Kidney (tissue), 14 donors: ENCODE measurements around the gene RPL36. TPM values are rescaled to one million over a fixed set of nuclear protein-coding genes. Genes with fewer than 3 reads are reported as not detected.

Experiments
- DNase-seq, 5 donors: peaks; one replicate each; pipeline ENCODE4 v3.0.0-alpha.2; 2013 to 2020
- FAIRE-seq: peaks from 2 replicates; lab custom pipeline; 2012; peaks lifted over from hg19 to GRCh38; lab: Jason Lieb, UNC
- H3K27ac ChIP-seq, 2 donors: one replicate each; pipeline ENCODE4 v1.7.0; 2013; ENCODE audit warnings: low read depth in 2 of 2, low read length in 2 of 2, inconsistent platforms in 1 of 2
- H3K27me3 ChIP-seq: one replicate; pipeline ENCODE4 v1.7.1; 2013; ENCODE audit warnings: low read length, inconsistent platforms; ENCODE audit not compliant: control insufficient read depth, insufficient read depth
- H3K36me3 ChIP-seq, 3 donors: one replicate each; pipeline versions ENCODE4 v1.7.0 to v1.7.1; 2013; ENCODE audit warnings: low read length in 3 of 3, control low read depth in 1 of 3, inconsistent platforms in 1 of 3; ENCODE audit not compliant: insufficient read depth in 3 of 3, control insufficient read depth in 2 of 3
- H3K4me1 ChIP-seq, 3 donors: one replicate each; pipeline versions ENCODE4 v1.7.0 to v1.7.1; 2013; ENCODE audit warnings: low read length in 3 of 3, inconsistent platforms in 1 of 3, low read depth in 1 of 3; ENCODE audit not compliant: control insufficient read depth in 2 of 3, insufficient read depth in 2 of 3
- H3K4me3 ChIP-seq, 3 donors: one replicate each; pipeline versions ENCODE4 v1.7.0 to v1.8.1; 2013; ENCODE audit warnings: low read length in 3 of 3, control low read depth in 1 of 3, inconsistent platforms in 1 of 3
- H3K9ac ChIP-seq, 3 donors: one replicate each; pipeline versions ENCODE4 v1.7.0 to v1.7.1; 2013; ENCODE audit warnings: low read length in 3 of 3, control low read depth in 1 of 3, inconsistent platforms in 1 of 3
- H3K9me3 ChIP-seq, 3 donors: one replicate each; pipeline versions ENCODE4 v1.7.0 to v1.7.1; 2013; ENCODE audit warnings: low read length in 3 of 3, control low read depth in 1 of 3, inconsistent platforms in 1 of 3; ENCODE audit not compliant: control insufficient read depth in 2 of 3, insufficient read depth in 1 of 3
- intact Hi-C: fragments of 100-400 bp; cut with DNase I; formaldehyde crosslinking; loops from one replicate; pipeline ENCODE4 v1.11.1; 2022
- polyA plus RNA-seq: library from polyadenylated mRNA; stranded (reverse); fragments of 350-450 nt; fragmentation: Illumina TruSeq; extraction: RNeasy Lipid Tissue Mini Kit (QIAGEN cat#74804); gene quantifications from one replicate; pipeline ENCODE4 v1.2.3, GENCODE V29; 2014; ENCODE audit warnings: low read depth, low replicate concordance; ENCODE audit not compliant: insufficient read depth
- total RNA-seq: library from RNA; stranded (reverse); fragmentation: NEBNext Ultra II Directional; extraction: Animal tissue kit (Norgen Biotek cat#: 25700); gene quantifications from one replicate; pipeline ENCODE4 v1.2.1, GENCODE V29; 2021
- TF ChIP-seq, protein P1 (sequence below): IDR thresholded peaks from 3 replicates; pipeline ENCODE4 v1.5.1; 2012; ENCODE audit warnings: mild to moderate bottlenecking, moderate library complexity, borderline replicate concordance; ENCODE audit not compliant: insufficient read depth; ENCODE audit errors: extremely low read depth
- donor health status: control.
- donor health status: control.
- donor health status: control.
- donor health status: control.
- donor health status: control.
- donor health status: DM: yes; HTN: yes; CAD: no.
- donor health status: Normal renal cell carcinoma (clear cell type).

RPL36 gene
- total and polyA plus RNA-seq, 2 donors from 2014 or later, result 564 to 1,593 TPM

DNA sequence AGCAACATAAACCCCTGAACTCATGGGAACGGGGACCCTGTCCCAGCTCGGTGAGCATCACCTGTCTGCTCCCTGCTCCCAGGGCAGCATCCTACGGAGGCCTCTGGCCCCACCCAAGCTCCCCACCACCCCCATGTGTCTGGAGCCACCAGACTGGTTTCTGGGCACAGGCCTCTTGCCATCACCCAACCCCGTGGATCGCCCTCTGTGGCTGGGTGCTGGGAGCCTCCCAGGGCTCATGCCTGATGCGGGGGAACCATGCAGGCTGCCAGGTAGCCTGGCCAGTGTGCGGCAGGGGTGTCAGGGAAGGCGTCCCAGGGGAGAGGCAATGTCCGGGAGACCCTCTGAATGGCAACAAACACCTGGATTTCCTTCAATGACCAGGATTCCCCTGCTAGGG, 12.5 kb upstream of the RPL36 start:
- DNase-seq (no peak), FAIRE-seq (no peak)
- Histone ChIP-seq H3K9me3 (no peaks in the 10 kb centered on the region), H3K4me3 (no peak overlapping the region), H3K9ac (no peak overlapping the region), H3K4me1 (peaks cover 0 to 12% (median 5%) of the 10 kb centered on the region in 3 donors), H3K27ac (no peak overlapping the region), H3K36me3 (no peaks in the 10 kb centered on the region), H3K27me3 (no peaks in the 10 kb centered on the region)
- TF ChIP-seq, protein P1, sequence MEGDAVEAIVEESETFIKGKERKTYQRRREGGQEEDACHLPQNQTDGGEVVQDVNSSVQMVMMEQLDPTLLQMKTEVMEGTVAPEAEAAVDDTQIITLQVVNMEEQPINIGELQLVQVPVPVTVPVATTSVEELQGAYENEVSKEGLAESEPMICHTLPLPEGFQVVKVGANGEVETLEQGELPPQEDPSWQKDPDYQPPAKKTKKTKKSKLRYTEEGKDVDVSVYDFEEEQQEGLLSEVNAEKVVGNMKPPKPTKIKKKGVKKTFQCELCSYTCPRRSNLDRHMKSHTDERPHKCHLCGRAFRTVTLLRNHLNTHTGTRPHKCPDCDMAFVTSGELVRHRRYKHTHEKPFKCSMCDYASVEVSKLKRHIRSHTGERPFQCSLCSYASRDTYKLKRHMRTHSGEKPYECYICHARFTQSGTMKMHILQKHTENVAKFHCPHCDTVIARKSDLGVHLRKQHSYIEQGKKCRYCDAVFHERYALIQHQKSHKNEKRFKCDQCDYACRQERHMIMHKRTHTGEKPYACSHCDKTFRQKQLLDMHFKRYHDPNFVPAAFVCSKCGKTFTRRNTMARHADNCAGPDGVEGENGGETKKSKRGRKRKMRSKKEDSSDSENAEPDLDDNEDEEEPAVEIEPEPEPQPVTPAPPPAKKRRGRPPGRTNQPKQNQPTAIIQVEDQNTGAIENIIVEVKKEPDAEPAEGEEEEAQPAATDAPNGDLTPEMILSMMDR, result no peak
- intact Hi-C loops, result no loop called here

DNA sequence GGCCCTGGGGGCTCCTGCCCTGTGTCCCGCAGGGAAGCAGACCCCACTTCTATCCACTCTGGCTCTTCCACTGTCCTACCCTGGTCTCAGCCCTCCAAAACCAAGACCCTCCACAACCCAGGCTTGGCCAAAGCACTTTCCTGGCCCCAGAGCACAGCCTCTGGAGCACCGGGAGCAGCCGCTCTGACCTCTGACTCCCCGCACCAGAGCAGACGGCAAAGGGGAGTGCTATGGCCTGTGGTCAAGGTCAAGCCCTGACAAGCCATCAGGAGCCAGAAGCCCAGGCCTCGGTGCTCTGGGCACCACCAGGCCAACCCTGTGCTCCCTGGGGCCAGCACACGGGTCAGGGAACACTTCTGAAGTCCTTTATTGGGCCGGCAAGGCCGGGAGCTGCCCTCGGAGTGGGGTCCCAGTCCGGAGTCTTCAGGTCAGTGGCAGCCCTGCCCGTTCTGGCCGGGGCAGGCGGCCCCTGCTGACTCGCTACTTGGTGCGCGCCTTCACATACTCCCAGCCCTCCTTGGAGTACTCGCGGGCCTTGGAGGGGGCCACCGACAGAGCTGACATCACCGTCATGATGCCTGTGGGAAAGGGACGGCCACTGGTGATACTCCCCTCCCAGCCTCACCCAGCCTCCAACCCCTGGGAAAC, 11.9 kb upstream of the RPL36 start:
- Histone ChIP-seq H3K27ac (no peak overlapping the region), H3K4me1 (peaks cover 0 to 12% (median 5%) of the 10 kb centered on the region in 3 donors), H3K9ac (no peak overlapping the region), H3K9me3 (no peaks in the 10 kb centered on the region), H3K27me3 (no peaks in the 10 kb centered on the region), H3K36me3 (no peaks in the 10 kb centered on the region), H3K4me3 (no peak overlapping the region)
- DNase-seq, result peak in 1 of 5 donors; percentile 57
- FAIRE-seq, result no peak
- intact Hi-C loops, result no loop called here
- TF ChIP-seq, protein P1, result no peak

DNA sequence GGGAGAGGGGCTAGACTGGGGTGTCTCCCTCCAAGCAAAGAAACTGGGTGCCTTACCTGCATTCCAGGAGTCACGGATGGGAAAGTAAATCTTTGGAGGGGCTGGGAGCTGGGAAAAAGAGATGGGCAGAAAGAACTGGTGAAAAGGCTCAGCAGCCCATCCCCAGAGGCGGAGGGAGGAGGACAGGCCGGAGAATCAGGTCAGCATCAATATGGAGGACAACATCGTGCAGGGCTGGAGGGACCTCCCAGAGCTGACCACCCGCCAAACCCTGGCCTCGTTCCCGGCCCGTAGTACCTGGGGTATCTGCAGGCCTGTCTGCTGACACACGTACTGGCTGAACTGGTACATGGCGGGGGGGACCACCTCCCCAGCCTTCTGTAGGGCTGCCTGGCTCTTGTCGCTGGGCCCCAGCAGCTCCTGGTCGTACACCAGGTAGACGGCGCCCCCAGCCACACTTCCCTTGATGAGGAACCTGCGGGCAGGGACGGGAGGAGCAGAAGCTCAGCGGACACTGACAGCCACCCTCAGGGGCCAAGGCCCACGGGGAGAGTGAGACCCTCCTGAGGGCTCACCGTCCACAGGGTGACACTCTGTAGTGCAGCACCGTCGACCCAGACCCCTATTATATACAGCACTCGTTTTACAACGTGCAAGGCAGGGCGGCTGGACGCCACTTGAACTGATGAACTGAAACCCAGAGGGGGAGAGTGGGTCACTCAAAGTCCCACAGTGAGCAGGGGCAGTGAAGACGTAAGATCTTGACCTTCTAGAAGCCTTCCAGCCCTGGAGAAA, 10.6 kb upstream of the RPL36 start:
- Histone ChIP-seq H3K36me3 (no peaks in the 10 kb centered on the region), H3K9ac (peak overlapping the region; percentile 75 to 97 (median 92)), H3K4me3 (peak overlapping the region; percentile 79 to 99 (median 97)), H3K4me1 (peaks cover 0 to 12% (median 5%) of the 10 kb centered on the region in 3 donors), H3K27me3 (no peaks in the 10 kb centered on the region), H3K9me3 (no peaks in the 10 kb centered on the region), H3K27ac (peak overlapping the region in 1 of 2 donors; percentile 94)
- FAIRE-seq (no peak), DNase-seq (peak in 2 of 5 donors; percentile 77 to 86)
- TF ChIP-seq, protein P1, result no peak
- intact Hi-C loops, result no loop called here
